WTC11 (cell line): ENCODE data around the gene NELFCD. TPM values are rescaled to one million over a fixed set of nuclear protein-coding genes. Genes with fewer than 3 reads are reported as not detected.
A peak's percentile ranks its signal among the peaks of the same experiment; 100 is the strongest.

ENCODE experiments used
- ATAC-seq: fragments of 200-7000 bp; cut with Tn5 transposase; 2 replicates; pipeline ENCODE4 v1.10.0; 2021; ENCODE audit warnings: mild to moderate bottlenecking, moderate library complexity
- CTCF ChIA-PET: fragments of 300-600 bp; sonication (Branson Sonifier 250); formaldehyde crosslinking; loops from one replicate; lab custom pipeline; 2021; ENCODE audit warnings: antibody characterized with exemption; lab: Charles Lee
- POLR2A ChIA-PET: fragments of 350-600 bp; sonication (Branson Sonifier 250); formaldehyde crosslinking; loops from one replicate; lab custom pipeline; 2021; ENCODE audit warnings: antibody characterized with exemption; lab: Charles Lee
- DNase-seq: peaks from one replicate; pipeline ENCODE4 v3.0.0; 2021; ENCODE audit warnings: low spot score
- H3K27ac Mint-ChIP-seq: 2 replicates; pipeline ENCODE4 v1.8.0; 2021; ENCODE audit warnings: mixed read lengths
- H3K27me3 Mint-ChIP-seq: 2 replicates; pipeline ENCODE4 v1.8.0; 2021; ENCODE audit warnings: low read depth, mild to moderate bottlenecking, moderate library complexity, mixed read lengths
- H3K36me3 Mint-ChIP-seq: 2 replicates; pipeline ENCODE4 v1.8.0; 2021; ENCODE audit warnings: mixed read lengths
- H3K4me1 Mint-ChIP-seq: 2 replicates; pipeline ENCODE4 v1.8.0; 2022; ENCODE audit warnings: mixed read lengths
- H3K4me3 Mint-ChIP-seq: 2 replicates; pipeline ENCODE4 v1.8.0; 2021; ENCODE audit warnings: mild to moderate bottlenecking, moderate library complexity, mixed read lengths
- H3K9me3 Mint-ChIP-seq: 2 replicates; pipeline ENCODE4 v1.8.0; 2021; ENCODE audit warnings: mixed read lengths
- AR ChIP-seq: fragments of 250-450 bp; sonication (Bioruptor Pico); IDR thresholded peaks from 2 replicates; pipeline ENCODE4 v1.9.0; 2021; ENCODE audit warnings: mild to moderate bottlenecking
- CREM ChIP-seq: sonication (generic); formaldehyde crosslinking; IDR thresholded peaks from 2 replicates; pipeline ENCODE4 v1.8.1; 2022; ENCODE audit warnings: mild to moderate bottlenecking, missing genetic modification reagents, moderate library complexity
- CTCF ChIP-seq: fragments of 200-600 bp; IDR thresholded peaks from 2 replicates; pipeline ENCODE4 v1.8.0; 2022; ENCODE audit warnings: antibody characterized with exemption
- FOXP1 ChIP-seq: sonication (generic); formaldehyde crosslinking; IDR thresholded peaks from 2 replicates; pipeline ENCODE4 v1.8.0; 2022; ENCODE audit warnings: missing genetic modification reagents, mild to moderate bottlenecking, moderate library complexity, borderline replicate concordance
- FOXP4 ChIP-seq: sonication (generic); formaldehyde crosslinking; IDR thresholded peaks from 2 replicates; pipeline ENCODE4 v1.8.0; 2022; ENCODE audit warnings: mild to moderate bottlenecking, missing genetic modification reagents
- NFYB ChIP-seq: sonication (generic); formaldehyde crosslinking; conservative IDR thresholded peaks from 2 replicates; pipeline ENCODE4 v1.8.0; 2022; ENCODE audit warnings: low read depth, missing genetic modification reagents
- PRDM15 ChIP-seq: sonication (generic); formaldehyde crosslinking; IDR thresholded peaks from 2 replicates; pipeline ENCODE4 v1.8.0; 2022; ENCODE audit warnings: missing genetic modification reagents
- TCF7 ChIP-seq: sonication (generic); formaldehyde crosslinking; IDR thresholded peaks from 2 replicates; pipeline ENCODE4 v1.8.0; 2022; ENCODE audit warnings: mild to moderate bottlenecking, low read depth, missing genetic modification reagents, moderate library complexity
- ZNF121 ChIP-seq: sonication (generic); formaldehyde crosslinking; IDR thresholded peaks from 2 replicates; pipeline ENCODE4 v1.8.0; 2023; ENCODE audit warnings: missing genetic modification reagents
- ZNF232 ChIP-seq: sonication (generic); formaldehyde crosslinking; IDR thresholded peaks from 2 replicates; pipeline ENCODE4 v1.8.0; 2022; ENCODE audit warnings: mild to moderate bottlenecking, missing genetic modification reagents
- ZNF396 ChIP-seq: fragments of 250-450 bp; sonication (Bioruptor Pico); IDR thresholded peaks from 2 replicates; pipeline ENCODE4 v1.8.0; 2021; ENCODE audit warnings: mild to moderate bottlenecking, moderate library complexity, borderline replicate concordance
- total RNA-seq: library from RNA; stranded (reverse); gene quantifications from 3 replicates; pipeline ENCODE4 v1.2.3, GENCODE V29; 2021
- TF ChIP-seq, protein P1 (sequence below): sonication (generic); formaldehyde crosslinking; IDR thresholded peaks from 2 replicates; pipeline ENCODE4 v1.8.1; 2023; ENCODE audit warnings: mild to moderate bottlenecking, missing genetic modification reagents, moderate library complexity
- TF ChIP-seq, protein P2 (sequence below): sonication (generic); formaldehyde crosslinking; IDR thresholded peaks from 2 replicates; pipeline ENCODE4 v1.8.0; 2022; ENCODE audit warnings: mild to moderate bottlenecking, missing genetic modification reagents

Gene NELFCD
- total RNA-seq, 1 experiment from 2014 or later, result 66.9 TPM

DNA sequence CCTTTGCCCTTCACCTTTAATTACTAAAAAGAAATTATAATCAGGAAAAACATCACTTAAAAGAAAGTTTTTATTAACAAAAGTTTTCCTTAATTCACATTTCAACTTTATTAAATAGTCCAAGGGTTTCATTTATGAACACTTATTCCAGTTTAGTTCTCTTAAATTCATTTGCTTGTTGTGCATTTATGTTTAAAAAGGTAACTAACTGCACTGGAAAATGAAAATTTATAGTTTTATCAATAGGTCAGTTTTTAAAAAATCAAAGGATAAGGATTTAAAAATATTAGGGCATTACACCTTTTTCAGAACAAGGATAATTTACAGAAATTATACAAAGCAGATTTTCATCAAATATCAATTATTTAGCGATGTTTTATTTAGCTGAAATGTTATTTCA is 52.0 kb downstream of the NELFCD start:
- peaks cover 37% of the 10 kb centered on the region for H3K27me3 Mint-ChIP-seq
- H3K36me3 Mint-ChIP-seq, result peaks cover 71% of the 10 kb centered on the region
- ATAC-seq (no peak), DNase-seq (no peak)
- POLR2A ChIA-PET, result no interaction called here
- H3K4me3 Mint-ChIP-seq, result peak overlapping the region; percentile 75
- CTCF ChIA-PET, result interaction anchor here (1.0 to 1.5 kb wide), 3 partner anchors 163 to 189 kb away, joined by 3 to 10 read pairs (median 5); no protein-coding TSS in a partner anchor
- H3K9me3 Mint-ChIP-seq, result no peaks in the 10 kb centered on the region
- no peak overlapping the region for H3K27ac Mint-ChIP-seq
- H3K4me1 Mint-ChIP-seq, result peaks cover 28% of the 10 kb centered on the region
- no peak for TF ChIP-seq FOXP1 (CRISPR knock-in tag)
- TF ChIP-seq, protein P1, sequence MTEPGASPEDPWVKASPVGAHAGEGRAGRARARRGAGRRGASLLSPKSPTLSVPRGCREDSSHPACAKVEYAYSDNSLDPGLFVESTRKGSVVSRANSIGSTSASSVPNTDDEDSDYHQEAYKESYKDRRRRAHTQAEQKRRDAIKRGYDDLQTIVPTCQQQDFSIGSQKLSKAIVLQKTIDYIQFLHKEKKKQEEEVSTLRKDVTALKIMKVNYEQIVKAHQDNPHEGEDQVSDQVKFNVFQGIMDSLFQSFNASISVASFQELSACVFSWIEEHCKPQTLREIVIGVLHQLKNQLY (CRISPR knock-in tag), result no peak
- no peak for TF ChIP-seq FOXP4 (CRISPR knock-in tag)
- TF ChIP-seq NFYB, result no peak
- TF ChIP-seq ZNF396 (CRISPR knock-in tag), result no peak
- no peak for TF ChIP-seq PRDM15 (CRISPR knock-in tag)
- no peak for TF ChIP-seq TCF7
- TF ChIP-seq CREM, result no peak
- no peak for TF ChIP-seq ZNF121
- TF ChIP-seq, protein P2, sequence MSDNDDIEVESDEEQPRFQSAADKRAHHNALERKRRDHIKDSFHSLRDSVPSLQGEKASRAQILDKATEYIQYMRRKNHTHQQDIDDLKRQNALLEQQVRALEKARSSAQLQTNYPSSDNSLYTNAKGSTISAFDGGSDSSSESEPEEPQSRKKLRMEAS, result no peak
- no peak for TF ChIP-seq CTCF
- no peak for TF ChIP-seq AR (CRISPR knock-in tag)

- no peaks in the 10 kb centered on the region for H3K9me3 Mint-ChIP-seq
- no peak for DNase-seq
- H3K27me3 Mint-ChIP-seq, result peaks cover 31% of the 10 kb centered on the region
- no peak for ATAC-seq
- CTCF ChIA-PET, result interaction anchor here (1.0 kb wide), 1 partner anchor 189 kb away, joined by 3 read pairs; no protein-coding TSS in a partner anchor
- H3K27ac Mint-ChIP-seq, result no peak overlapping the region
- TF ChIP-seq ZNF232 (CRISPR knock-in tag), result no peak
- peaks cover 69% of the 10 kb centered on the region for H3K36me3 Mint-ChIP-seq
- H3K4me3 Mint-ChIP-seq, result no peak overlapping the region
- peaks cover 25% of the 10 kb centered on the region for H3K4me1 Mint-ChIP-seq
- POLR2A ChIA-PET, result no interaction called here
Observed at GRCh38 chr20:59033616-59034165, 52.6 kb downstream of the NELFCD start.
